ENCODE results near the gene NLRP6.
"Not testable (repeated sequence)": the region's sequence is repeated elsewhere in the genome, so short reads cannot be mapped to it uniquely, and the experiment has no call there.

NLRP6 gene

GRCh38 chr11:284105-285020 lies 6.2 kb downstream of the NLRP6 start:
- no peak overlapping the region for H3K27ac Mint-ChIP-seq
- H3K27me3 Mint-ChIP-seq = peaks cover 2% of the 10 kb centered on the region
- H3K9me3 Mint-ChIP-seq = no peaks in the 10 kb centered on the region
- no peak overlapping the region for H3K4me3 Mint-ChIP-seq
- H3K4me1 Mint-ChIP-seq = peaks cover 53% of the 10 kb centered on the region
- peaks cover 3% of the 10 kb centered on the region for H3K36me3 Mint-ChIP-seq

- H3K27ac Mint-ChIP-seq = peak overlapping the region; percentile 8
- H3K4me3 Mint-ChIP-seq = no peak overlapping the region
- no peaks in the 10 kb centered on the region for H3K9me3 Mint-ChIP-seq
- peaks cover 2% of the 10 kb centered on the region for H3K27me3 Mint-ChIP-seq
- peaks cover 3% of the 10 kb centered on the region for H3K36me3 Mint-ChIP-seq
- H3K4me1 Mint-ChIP-seq = peaks cover 53% of the 10 kb centered on the region
These were observed 7.0 kb downstream of the NLRP6 start for GRCh38 chr11:285021-285893.

DNA sequence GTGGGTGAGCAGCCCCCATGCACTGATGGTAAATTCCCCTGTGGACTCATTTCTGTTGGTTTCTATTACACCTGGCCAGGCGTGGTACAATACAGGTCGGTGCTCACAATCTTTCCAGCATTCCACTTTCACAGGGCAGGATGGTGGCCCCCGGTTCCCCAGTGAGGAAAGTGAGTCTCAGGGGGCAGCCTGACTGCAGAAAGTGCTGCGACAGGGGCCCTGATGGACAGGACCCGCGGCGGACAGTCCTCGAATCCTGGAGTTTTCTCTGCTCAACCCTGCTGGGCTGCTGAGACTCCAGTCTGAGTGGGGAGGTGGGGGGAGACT lies 7.7 kb downstream of the NLRP6 start:
- H3K4me3 Mint-ChIP-seq = no peak overlapping the region
- H3K36me3 Mint-ChIP-seq = peaks cover 3% of the 10 kb centered on the region
- peaks cover 2% of the 10 kb centered on the region for H3K27me3 Mint-ChIP-seq
- peaks cover 51% of the 10 kb centered on the region for H3K4me1 Mint-ChIP-seq
- H3K9me3 Mint-ChIP-seq = no peaks in the 10 kb centered on the region
- H3K27ac Mint-ChIP-seq = peak overlapping the region; percentile 8

GRCh38 chr11:286977-287820 lies 9.0 kb downstream of the NLRP6 start:
- not testable (repeated sequence) for H3K36me3 Mint-ChIP-seq, H3K27me3 Mint-ChIP-seq, H3K9me3 Mint-ChIP-seq
- peaks cover 45% of the 10 kb centered on the region for H3K4me1 Mint-ChIP-seq
- H3K4me3 Mint-ChIP-seq = peak overlapping the region; percentile 80
- H3K27ac Mint-ChIP-seq = peak overlapping the region; percentile 85

GRCh38 chr11:287821-288477 lies 9.7 kb downstream of the NLRP6 start:
- peak overlapping the region; percentile 80 for H3K4me3 Mint-ChIP-seq
- no peaks in the 10 kb centered on the region for H3K36me3 Mint-ChIP-seq
- no peaks in the 10 kb centered on the region for H3K27me3 Mint-ChIP-seq
- peaks cover 38% of the 10 kb centered on the region for H3K4me1 Mint-ChIP-seq
- no peaks in the 10 kb centered on the region for H3K9me3 Mint-ChIP-seq
- H3K27ac Mint-ChIP-seq = peak overlapping the region; percentile 94

- peak within 1 kb of the TSS; percentile 80 for H3K4me3 Mint-ChIP-seq
These were observed 10.5 kb downstream of the NLRP6 start, which contains the start of gene PGGHG for GRCh38 chr11:288478-289397. Gene PGGHG (plus strand): TSS chr11:289126. CDS start chr11:289817, 691 bp downstream.

GRCh38 chr11:289398-289711 lies 11.1 kb downstream of the NLRP6 start:
- no peaks in the 10 kb centered on the region for H3K27me3 Mint-ChIP-seq
- no peak overlapping the region for H3K27ac Mint-ChIP-seq
- peak overlapping the region; percentile 11 for H3K4me3 Mint-ChIP-seq
- no peaks in the 10 kb centered on the region for H3K36me3 Mint-ChIP-seq
- H3K9me3 Mint-ChIP-seq = no peaks in the 10 kb centered on the region
- peaks cover 30% of the 10 kb centered on the region for H3K4me1 Mint-ChIP-seq

More at GRCh38 chr11:288478-289397, 10.5 kb downstream of the NLRP6 start, which contains the start of gene PGGHG:
- no peaks in the 10 kb centered on the region for H3K36me3 Mint-ChIP-seq
- no peaks in the 10 kb centered on the region for H3K9me3 Mint-ChIP-seq
- peaks cover 31% of the 10 kb centered on the region for H3K4me1 Mint-ChIP-seq
- no peaks in the 10 kb centered on the region for H3K27me3 Mint-ChIP-seq
- H3K27ac Mint-ChIP-seq = peak within 1 kb of the TSS; percentile 94

DNA sequence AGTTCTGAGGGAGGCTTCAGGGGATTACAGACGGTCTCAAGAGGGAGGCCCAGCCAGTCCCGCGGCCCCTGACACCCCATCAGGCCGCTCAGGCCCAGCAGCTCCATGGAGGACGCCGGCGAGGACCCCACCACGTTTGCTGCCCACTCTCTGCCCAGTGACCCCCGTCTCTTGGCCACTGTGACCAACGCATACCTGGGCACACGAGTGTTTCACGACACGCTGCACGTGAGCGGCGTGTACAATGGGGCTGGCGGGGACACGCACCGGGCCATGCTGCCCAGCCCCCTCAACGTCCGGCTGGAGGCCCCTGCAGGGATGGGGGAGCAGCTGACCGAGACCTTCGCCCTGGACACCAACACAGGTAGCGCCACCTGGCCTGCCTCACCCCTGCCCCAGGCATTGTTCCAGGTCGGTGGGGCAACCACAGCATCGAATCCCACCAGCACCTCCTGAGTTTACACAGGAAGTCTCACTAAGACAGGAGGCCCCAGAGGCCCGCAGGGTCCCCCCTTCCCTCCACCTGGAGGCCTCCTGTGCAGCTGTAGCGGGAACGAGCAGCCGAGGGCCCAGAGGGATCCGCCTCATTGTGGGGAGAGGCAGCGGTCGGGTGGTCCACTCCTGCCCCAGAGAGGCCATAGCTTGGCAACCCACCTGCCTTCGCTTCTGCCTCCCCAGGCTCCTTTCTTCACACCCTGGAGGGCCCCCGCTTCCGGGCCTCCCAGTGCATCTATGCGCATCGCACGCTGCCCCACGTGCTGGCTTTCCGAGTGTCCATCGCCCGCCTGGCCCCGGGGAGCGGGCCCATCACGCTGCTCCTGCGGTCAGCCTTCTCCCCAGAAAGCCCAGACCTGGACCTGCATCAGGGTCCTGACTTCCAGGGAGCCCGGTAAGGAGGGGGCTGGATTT lies 11.8 kb downstream of the NLRP6 start:
- H3K27me3 Mint-ChIP-seq = no peaks in the 10 kb centered on the region
- H3K36me3 Mint-ChIP-seq = no peaks in the 10 kb centered on the region
- peaks cover 30% of the 10 kb centered on the region for H3K4me1 Mint-ChIP-seq

GRCh38 chr11:290621-291231 lies 12.5 kb downstream of the NLRP6 start:
- H3K4me3 Mint-ChIP-seq = no peak overlapping the region
- H3K36me3 Mint-ChIP-seq = no peaks in the 10 kb centered on the region
- H3K27me3 Mint-ChIP-seq = no peaks in the 10 kb centered on the region
- H3K27ac Mint-ChIP-seq = peak overlapping the region; percentile 84
- H3K9me3 Mint-ChIP-seq = no peaks in the 10 kb centered on the region
- peaks cover 29% of the 10 kb centered on the region for H3K4me1 Mint-ChIP-seq

More for the DNA sequence above, 11.8 kb downstream of the NLRP6 start:
- Mint-ChIP-seq H3K9me3 (no peaks in the 10 kb centered on the region), H3K4me3 (peak overlapping the region; percentile 44), H3K27ac (no peak overlapping the region)

DNA sequence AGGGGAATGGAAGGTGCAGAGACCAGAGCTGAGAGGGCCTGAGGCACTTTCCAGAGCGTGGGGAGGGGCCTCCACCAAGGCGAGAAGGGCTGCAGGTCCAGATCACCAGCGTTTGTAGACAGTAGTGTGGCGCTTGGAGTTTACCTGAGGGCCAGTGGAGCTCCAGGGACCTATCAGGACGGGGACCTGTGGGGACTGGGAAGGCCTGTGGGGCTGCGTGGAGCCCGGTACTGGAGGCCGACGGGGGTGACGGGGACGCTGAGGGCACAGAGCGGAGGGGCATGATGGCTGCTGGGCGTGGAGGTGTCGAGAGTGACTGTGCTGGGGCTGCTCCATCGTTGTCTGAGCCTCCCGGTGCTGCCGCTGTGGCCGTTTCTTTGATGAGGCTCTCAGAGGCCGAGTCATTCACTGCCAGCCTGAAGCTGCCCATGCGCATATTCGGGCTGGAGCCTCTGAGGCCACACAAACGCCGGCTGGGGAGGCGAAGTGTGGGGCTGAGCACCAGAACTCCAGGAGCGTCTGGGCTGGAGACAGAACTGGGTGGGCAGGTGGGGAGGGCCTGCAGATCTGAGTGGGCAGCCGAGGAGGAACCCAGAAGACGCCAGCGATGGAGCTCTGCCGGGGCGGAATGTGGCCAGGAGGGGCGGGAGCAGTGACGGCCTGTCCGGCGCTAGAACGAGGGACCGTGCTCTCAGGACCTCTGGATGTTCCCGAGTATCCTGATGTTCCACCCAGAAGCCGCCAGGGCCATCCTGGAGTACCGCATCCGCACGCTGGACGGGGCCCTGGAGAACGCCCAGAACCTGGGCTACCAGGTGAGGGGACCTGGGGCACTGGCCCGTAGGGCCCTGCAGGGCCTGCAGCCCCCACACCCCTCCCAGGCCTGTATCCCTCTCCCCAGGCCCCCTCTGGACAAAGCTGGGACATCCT lies 13.3 kb downstream of the NLRP6 start:
- Mint-ChIP-seq H3K27ac (peak overlapping the region; percentile 84), H3K27me3 (no peaks in the 10 kb centered on the region), H3K9me3 (no peaks in the 10 kb centered on the region), H3K4me3 (no peak overlapping the region), H3K36me3 (no peaks in the 10 kb centered on the region), H3K4me1 (peaks cover 21% of the 10 kb centered on the region)

- H3K9me3 Mint-ChIP-seq = no peaks in the 10 kb centered on the region
- H3K27ac Mint-ChIP-seq = no peak overlapping the region
- no peaks in the 10 kb centered on the region for H3K27me3 Mint-ChIP-seq
- H3K4me3 Mint-ChIP-seq = no peak overlapping the region
- no peaks in the 10 kb centered on the region for H3K36me3 Mint-ChIP-seq
- H3K4me1 Mint-ChIP-seq = peaks cover 20% of the 10 kb centered on the region
These were observed 14.3 kb downstream of the NLRP6 start for GRCh38 chr11:292211-293121.

Data from activated naive CD4-positive, alpha-beta T cell treated with anti-CD3 and anti-CD28 coated beads, Interleukin-2, amount 50 U/mL, for 24 hours (primary cell).